ENCODE measurements around the gene DIAPH2.

DNA sequence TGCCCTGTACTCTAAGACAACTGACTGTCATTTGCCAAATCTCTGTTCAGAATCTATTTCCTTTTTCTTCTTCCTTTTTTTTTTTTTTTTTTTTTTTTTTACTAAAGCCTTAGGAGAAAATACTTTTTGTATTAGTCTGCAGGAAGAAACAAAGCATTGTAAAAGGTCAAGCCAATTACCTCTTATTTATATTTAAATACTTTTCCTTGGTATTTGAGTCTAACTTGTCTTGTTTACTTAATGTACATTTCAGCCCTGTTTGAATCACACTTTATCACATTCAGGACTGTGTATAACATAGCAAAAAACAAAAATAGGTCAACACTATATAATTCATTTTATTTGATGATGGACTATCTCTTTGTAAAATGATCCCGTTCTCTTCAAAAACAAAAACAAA is 461.3 kb downstream of the DIAPH2 start:
- TF ChIP-seq, protein P1, sequence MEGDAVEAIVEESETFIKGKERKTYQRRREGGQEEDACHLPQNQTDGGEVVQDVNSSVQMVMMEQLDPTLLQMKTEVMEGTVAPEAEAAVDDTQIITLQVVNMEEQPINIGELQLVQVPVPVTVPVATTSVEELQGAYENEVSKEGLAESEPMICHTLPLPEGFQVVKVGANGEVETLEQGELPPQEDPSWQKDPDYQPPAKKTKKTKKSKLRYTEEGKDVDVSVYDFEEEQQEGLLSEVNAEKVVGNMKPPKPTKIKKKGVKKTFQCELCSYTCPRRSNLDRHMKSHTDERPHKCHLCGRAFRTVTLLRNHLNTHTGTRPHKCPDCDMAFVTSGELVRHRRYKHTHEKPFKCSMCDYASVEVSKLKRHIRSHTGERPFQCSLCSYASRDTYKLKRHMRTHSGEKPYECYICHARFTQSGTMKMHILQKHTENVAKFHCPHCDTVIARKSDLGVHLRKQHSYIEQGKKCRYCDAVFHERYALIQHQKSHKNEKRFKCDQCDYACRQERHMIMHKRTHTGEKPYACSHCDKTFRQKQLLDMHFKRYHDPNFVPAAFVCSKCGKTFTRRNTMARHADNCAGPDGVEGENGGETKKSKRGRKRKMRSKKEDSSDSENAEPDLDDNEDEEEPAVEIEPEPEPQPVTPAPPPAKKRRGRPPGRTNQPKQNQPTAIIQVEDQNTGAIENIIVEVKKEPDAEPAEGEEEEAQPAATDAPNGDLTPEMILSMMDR (IDR thresholded peaks at IDR 0.05; ENCODE audit: low read length) = no peak
- TF ChIP-seq EZH2 (optimal IDR thresholded peaks at IDR 0.05; ENCODE audit: low read depth, low read length) (no peak), EZH2phosphoT487 (IDR thresholded peaks at IDR 0.05; ENCODE audit: low read length) (no peak)
